ENCODE measurements around the gene MESP1.

The MESP1 gene

DNA sequence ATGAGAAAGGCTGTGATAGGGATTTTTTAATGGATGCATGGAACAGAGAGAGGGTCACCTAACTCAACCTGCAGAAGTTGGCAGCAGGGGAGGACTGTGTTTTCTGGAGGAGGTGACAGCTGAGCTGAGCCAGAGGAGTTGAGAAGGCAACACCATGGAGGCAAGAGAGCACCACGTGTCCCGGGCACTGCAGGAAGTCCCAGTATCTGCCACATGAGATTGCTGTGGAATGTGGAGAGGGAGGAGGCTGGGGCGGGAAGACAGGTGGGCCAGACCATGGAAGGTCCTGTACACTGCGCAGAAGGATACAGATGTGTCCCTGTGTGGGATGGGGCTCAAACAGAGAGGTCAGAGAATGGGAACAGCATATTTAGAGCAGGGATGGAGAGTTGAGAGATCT, 15.3 kb downstream of the MESP1 start:
- TF ChIP-seq, protein P1, sequence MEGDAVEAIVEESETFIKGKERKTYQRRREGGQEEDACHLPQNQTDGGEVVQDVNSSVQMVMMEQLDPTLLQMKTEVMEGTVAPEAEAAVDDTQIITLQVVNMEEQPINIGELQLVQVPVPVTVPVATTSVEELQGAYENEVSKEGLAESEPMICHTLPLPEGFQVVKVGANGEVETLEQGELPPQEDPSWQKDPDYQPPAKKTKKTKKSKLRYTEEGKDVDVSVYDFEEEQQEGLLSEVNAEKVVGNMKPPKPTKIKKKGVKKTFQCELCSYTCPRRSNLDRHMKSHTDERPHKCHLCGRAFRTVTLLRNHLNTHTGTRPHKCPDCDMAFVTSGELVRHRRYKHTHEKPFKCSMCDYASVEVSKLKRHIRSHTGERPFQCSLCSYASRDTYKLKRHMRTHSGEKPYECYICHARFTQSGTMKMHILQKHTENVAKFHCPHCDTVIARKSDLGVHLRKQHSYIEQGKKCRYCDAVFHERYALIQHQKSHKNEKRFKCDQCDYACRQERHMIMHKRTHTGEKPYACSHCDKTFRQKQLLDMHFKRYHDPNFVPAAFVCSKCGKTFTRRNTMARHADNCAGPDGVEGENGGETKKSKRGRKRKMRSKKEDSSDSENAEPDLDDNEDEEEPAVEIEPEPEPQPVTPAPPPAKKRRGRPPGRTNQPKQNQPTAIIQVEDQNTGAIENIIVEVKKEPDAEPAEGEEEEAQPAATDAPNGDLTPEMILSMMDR (IDR thresholded peaks at IDR 0.05; ENCODE audit: low read depth, low read length), result no peak

DNA sequence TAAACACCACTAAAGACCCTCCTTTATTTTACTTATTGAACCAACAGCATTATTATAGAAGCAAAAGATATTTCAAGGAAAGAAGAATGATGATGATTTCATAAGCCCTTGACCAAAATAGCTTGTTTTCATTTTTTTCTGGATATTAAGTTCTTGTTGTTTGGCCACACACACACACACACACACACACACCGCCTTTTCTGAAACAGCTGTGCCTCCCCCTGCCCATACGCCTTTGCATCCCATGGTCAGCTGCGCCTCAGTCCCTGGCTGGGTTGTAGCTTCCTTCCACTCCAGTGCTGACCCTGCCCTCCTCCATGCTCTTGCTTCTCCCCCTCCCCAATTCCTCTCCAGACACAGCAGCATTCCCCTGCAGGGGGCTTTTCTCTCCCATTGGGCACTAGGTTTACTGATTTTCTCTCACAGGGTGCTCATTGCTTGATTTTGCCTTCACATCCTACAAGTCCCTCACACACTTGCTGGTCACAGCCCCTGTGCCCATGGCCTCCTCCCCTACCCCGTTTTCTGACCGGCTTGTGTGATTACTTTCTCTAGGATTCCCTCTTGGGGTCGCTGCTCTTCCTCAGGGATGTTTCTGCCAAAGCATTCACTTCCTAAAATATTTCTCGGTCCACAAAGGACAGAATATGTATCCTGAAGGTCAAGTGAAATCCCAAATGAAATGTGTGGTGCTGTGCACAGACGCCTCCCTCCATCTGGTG, 18.4 kb downstream of the MESP1 start:
- TF ChIP-seq, protein P1 (IDR thresholded peaks at IDR 0.05; ENCODE audit: low read depth, low read length), result no peak
- no peak overlapping the region for H3K4me3 ChIP-seq (ENCODE audit: low read depth, low read length)

More for the DNA sequence above, 15.3 kb downstream of the MESP1 start:
- no peak overlapping the region for H3K4me3 ChIP-seq (ENCODE audit: low read depth, low read length)

GRCh38 chr15:89731275-89731674, 19.8 kb downstream of the MESP1 start:
- TF ChIP-seq, protein P1 (IDR thresholded peaks at IDR 0.05; ENCODE audit: low read depth, low read length), result no peak
- H3K4me3 ChIP-seq (ENCODE audit: low read depth, low read length), result no peak overlapping the region

DNA sequence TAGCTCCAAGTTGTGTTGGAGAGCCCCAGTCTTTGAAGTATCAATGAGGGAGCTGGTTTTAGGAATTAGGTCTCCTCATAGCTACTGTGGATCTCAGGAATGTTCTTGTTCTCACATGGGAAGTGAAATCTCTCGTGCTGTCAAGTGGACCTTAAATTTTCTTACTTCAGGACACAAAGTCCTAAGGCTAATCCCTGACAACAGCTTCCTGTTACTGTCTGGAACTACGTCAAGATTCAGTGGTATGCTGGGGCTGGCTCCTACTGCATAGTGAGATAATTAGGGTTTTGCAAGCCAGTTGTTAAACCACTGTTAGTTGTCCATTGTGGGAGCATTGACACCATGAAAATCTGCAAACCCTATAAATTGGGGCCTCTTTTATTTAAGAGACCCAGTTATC, 22.8 kb downstream of the MESP1 start:
- no peak overlapping the region for H3K4me3 ChIP-seq (ENCODE audit: low read depth, low read length)
- TF ChIP-seq, protein P1 (IDR thresholded peaks at IDR 0.05; ENCODE audit: low read depth, low read length), result no peak

DNA sequence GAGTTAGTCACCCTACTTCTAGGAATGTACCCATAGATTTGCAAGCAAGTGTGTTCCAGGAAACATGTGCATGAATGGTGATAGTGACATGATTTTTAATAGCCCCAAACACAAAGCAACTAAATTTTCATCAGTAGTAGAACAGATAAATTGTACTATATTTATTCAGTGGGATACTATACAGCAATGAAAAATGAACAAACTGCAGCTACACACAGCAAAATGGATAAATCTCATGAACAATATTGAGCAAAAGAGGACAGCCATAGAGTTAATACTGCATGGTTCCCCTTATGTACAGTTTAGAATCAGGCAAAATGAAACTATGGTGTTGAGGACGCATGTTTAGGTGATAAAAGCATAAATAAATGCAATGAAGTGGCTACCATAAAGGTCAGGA, 26.0 kb downstream of the MESP1 start:
- H3K4me3 ChIP-seq (ENCODE audit: low read depth, low read length), result no peak overlapping the region
- TF ChIP-seq, protein P1 (IDR thresholded peaks at IDR 0.05; ENCODE audit: low read depth, low read length), result no peak

- TF ChIP-seq, protein P1 (IDR thresholded peaks at IDR 0.05; ENCODE audit: low read depth, low read length), result no peak
- H3K4me3 ChIP-seq (ENCODE audit: low read depth, low read length), result no peak overlapping the region
Observed at GRCh38 chr15:89724621-89725020, 26.4 kb downstream of the MESP1 start.

DNA sequence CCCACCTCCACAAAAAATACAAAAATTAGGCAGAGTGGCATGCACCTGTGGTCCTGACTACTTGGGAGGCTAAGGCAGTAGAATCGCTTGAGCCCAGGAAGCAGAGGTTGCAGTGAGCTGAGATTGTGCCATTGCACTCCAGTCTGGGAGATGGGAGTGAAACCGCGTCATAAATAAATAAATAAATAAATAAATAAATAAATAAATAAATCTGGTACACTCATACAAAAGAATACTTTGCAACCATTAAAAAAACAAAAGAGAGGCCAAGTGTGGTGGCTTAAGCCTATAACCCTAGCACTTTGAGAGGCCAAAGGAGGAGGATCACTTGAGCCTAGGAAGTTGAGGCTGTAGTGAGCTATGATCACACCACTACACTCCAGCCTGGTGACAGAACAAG, 28.0 kb downstream of the MESP1 start:
- TF ChIP-seq, protein P1 (IDR thresholded peaks at IDR 0.05; ENCODE audit: low read depth, low read length), result no peak

More for the DNA sequence above, 28.0 kb downstream of the MESP1 start:
- H3K4me3 ChIP-seq (ENCODE audit: low read depth, low read length), result no peak overlapping the region
